HL-60 (cell line): Measurements from ENCODE around the gene PBX3.

Experiments used
- DNase-seq, 2 experiments: peaks; one replicate each; pipeline ENCODE4 v3.0.0-alpha.2; 2010 to 2020; ENCODE audit warnings: low read depth in 1 of 2, low spot score in 1 of 2
- H3K27ac ChIP-seq: fragments of 250-450 bp; sonication (Bioruptor Pico); replicated peaks from 2 replicates; pipeline ENCODE4 v1.5.1; 2020; ENCODE audit warnings: mild to moderate bottlenecking, moderate library complexity
- H3K27me3 ChIP-seq: fragments of 250-450 bp; sonication (Bioruptor Pico); 2 replicates; pipeline ENCODE4 v1.5.1; 2021; ENCODE audit warnings: mild to moderate bottlenecking, moderate library complexity; ENCODE audit not compliant: insufficient read depth, poor library complexity, severe bottlenecking
- H3K4me3 ChIP-seq: replicated peaks from 2 replicates; pipeline ENCODE4 v1.5.1; 2011; ENCODE audit warnings: mild to moderate bottlenecking, control low read depth, low read length; ENCODE audit not compliant: insufficient read depth
- GABPA ChIP-seq: IDR thresholded peaks from 2 replicates; pipeline ENCODE4 v1.6.1; 2012; ENCODE audit warnings: low read depth
- POLR2AphosphoS5 ChIP-seq: IDR thresholded peaks from 2 replicates; pipeline ENCODE4 v1.6.1; 2012; ENCODE audit warnings: low read depth
- SPI1 ChIP-seq: IDR thresholded peaks from 2 replicates; pipeline ENCODE4 v1.6.1; 2012; ENCODE audit warnings: low read depth, mild to moderate bottlenecking, borderline replicate concordance
- TF ChIP-seq, protein P1 (sequence below): IDR thresholded peaks from one replicate; pipeline ENCODE4 v1.5.1; 2011; ENCODE audit warnings: low read length, control low read depth, inconsistent platforms; ENCODE audit not compliant: insufficient read depth
- TF ChIP-seq, protein P2 (sequence below): IDR thresholded peaks from 2 replicates; pipeline ENCODE4 v1.6.1; 2012; ENCODE audit warnings: low read depth; ENCODE audit not compliant: insufficient replicate concordance

PBX3 gene

DNA sequence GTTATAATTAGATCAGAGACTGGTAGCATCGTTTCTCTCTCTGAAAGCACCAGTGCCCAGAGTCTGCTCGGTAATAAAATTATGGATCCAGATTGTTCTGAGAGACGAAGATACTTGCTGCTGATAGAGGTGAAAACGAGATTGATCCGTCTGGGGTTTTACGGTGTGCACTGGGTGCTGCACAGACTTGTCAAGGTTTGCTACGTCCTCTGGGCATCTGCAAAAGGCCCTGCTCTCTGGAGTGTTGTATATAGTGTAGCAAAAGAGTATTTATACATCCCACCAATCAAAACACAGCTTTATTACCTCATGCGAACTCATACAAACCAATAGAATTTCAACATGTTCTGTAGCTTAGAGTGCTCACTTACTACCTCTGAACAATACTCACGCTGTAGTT is 219.3 kb downstream of the PBX3 start:
- H3K27me3 ChIP-seq, result no peaks in the 10 kb centered on the region
- DNase-seq, result no peak
- H3K4me3 ChIP-seq, result no peak overlapping the region
- no peak for TF ChIP-seq POLR2AphosphoS5
- TF ChIP-seq, protein P1, sequence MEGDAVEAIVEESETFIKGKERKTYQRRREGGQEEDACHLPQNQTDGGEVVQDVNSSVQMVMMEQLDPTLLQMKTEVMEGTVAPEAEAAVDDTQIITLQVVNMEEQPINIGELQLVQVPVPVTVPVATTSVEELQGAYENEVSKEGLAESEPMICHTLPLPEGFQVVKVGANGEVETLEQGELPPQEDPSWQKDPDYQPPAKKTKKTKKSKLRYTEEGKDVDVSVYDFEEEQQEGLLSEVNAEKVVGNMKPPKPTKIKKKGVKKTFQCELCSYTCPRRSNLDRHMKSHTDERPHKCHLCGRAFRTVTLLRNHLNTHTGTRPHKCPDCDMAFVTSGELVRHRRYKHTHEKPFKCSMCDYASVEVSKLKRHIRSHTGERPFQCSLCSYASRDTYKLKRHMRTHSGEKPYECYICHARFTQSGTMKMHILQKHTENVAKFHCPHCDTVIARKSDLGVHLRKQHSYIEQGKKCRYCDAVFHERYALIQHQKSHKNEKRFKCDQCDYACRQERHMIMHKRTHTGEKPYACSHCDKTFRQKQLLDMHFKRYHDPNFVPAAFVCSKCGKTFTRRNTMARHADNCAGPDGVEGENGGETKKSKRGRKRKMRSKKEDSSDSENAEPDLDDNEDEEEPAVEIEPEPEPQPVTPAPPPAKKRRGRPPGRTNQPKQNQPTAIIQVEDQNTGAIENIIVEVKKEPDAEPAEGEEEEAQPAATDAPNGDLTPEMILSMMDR, result no peak
- TF ChIP-seq, protein P2, sequence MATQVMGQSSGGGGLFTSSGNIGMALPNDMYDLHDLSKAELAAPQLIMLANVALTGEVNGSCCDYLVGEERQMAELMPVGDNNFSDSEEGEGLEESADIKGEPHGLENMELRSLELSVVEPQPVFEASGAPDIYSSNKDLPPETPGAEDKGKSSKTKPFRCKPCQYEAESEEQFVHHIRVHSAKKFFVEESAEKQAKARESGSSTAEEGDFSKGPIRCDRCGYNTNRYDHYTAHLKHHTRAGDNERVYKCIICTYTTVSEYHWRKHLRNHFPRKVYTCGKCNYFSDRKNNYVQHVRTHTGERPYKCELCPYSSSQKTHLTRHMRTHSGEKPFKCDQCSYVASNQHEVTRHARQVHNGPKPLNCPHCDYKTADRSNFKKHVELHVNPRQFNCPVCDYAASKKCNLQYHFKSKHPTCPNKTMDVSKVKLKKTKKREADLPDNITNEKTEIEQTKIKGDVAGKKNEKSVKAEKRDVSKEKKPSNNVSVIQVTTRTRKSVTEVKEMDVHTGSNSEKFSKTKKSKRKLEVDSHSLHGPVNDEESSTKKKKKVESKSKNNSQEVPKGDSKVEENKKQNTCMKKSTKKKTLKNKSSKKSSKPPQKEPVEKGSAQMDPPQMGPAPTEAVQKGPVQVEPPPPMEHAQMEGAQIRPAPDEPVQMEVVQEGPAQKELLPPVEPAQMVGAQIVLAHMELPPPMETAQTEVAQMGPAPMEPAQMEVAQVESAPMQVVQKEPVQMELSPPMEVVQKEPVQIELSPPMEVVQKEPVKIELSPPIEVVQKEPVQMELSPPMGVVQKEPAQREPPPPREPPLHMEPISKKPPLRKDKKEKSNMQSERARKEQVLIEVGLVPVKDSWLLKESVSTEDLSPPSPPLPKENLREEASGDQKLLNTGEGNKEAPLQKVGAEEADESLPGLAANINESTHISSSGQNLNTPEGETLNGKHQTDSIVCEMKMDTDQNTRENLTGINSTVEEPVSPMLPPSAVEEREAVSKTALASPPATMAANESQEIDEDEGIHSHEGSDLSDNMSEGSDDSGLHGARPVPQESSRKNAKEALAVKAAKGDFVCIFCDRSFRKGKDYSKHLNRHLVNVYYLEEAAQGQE, result no peak
- no peak for TF ChIP-seq SPI1
- TF ChIP-seq GABPA, result no peak
- H3K27ac ChIP-seq, result no peak overlapping the region

DNA sequence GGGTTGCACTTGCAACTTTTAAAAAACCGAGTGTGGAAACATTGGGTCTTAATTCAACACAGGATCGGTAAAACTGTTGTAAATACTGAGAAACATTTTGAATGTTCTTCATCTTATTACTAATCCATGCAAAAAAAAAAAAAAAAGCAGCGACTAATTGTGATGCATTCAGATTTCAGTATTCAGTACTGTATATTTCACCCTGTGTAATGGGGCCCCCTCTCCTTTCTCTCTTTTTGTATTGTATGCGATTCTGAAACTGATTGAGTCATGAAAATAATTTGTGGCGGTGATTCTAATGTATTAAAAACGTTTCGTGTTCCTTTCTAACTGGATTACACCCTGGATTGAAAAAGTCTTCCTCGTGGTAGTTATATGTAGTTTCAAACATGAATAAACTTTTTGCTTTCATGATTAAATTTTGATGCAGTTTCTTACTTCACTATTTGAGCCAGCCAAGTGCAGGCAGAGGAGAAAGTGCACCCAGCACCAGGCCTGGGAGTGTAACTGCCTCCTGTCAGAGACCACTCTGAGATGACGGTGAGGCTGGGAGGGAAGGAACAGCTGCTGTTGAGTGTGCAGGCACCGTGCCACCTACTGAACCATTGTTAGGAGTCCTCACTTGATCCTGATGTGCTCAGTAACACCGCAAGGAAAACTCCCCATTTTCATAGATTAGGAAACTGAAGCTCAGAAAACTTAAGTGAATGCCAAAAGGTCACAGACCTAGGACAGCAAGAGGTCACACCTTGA is 220.0 kb downstream of the PBX3 start:
- no peak overlapping the region for H3K4me3 ChIP-seq
- TF ChIP-seq POLR2AphosphoS5, result no peak
- DNase-seq, result no peak
- no peaks in the 10 kb centered on the region for H3K27me3 ChIP-seq
- H3K27ac ChIP-seq, result no peak overlapping the region

DNA sequence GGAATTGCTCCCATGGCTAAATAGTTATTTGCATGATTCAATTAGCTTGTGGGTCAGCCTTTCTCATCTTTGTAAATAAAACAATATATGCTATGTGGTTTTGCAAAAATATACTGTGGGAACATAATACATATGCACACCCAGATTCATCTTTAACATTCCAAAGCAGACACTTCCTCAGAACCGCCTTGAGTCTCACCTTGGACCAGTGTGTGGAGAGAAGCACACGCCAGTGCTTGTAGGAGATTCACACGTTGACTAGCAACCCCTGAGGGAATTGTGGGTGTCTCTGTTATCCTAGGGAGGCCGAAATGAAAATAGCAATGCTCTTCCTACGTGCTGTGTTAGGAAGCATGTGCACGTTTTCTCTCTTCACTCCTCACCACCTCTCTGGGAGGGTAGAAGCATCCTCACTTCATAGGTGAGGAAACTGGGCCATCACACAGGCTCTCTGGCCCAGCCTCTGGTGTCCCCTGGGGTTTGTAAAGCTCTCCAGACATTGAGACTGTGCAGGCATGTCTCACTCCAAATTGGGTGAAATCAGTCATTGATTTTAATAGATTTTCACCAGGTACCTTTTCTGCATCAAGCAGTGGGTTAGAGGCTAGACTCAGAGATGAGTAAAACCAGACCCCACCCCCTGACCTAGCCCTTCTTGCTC is 221.7 kb downstream of the PBX3 start:
- Histone ChIP-seq H3K27me3 (no peaks in the 10 kb centered on the region), H3K27ac (no peak overlapping the region), H3K4me3 (no peak overlapping the region)
- DNase-seq, result no peak
- TF ChIP-seq POLR2AphosphoS5 (no peak), SPI1 (no peak), GABPA (no peak)
- TF ChIP-seq, protein P2, result no peak
- TF ChIP-seq, protein P1, result no peak

DNA sequence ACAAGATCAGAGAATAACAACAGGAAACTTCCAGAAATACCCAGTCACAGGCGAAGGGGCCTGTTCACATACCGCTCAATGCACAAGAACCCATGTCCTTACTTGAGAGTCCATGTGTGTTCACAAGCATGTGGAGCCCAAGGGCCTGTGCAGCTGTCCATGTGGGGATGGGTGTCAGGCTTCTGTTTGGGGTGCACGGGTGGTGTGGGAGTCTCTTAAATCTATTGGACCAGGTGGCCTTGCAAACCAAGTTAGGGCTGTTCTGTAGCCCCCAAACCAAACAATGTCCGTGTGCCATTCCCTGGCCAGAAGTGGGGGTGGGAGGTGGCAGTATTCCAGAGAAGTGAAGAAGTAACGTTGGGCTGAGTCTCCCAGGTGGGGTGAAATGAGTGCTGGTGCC is 222.3 kb downstream of the PBX3 start:
- TF ChIP-seq SPI1 (no peak), POLR2AphosphoS5 (no peak), GABPA (no peak)
- TF ChIP-seq, protein P2, result no peak
- TF ChIP-seq, protein P1, result no peak
- no peak for DNase-seq
- Histone ChIP-seq H3K4me3 (no peak overlapping the region), H3K27ac (no peak overlapping the region), H3K27me3 (no peaks in the 10 kb centered on the region)
